Nephron progenitor cell (in vitro differentiated cells): ENCODE measurements around the gene RAPGEF1.

Experiments used
- DNase-seq: peaks from one replicate; pipeline ENCODE4 v3.0.0; 2021
- H3K27ac Mint-ChIP-seq: 2 replicates; pipeline ENCODE4 v1.8.0; 2021; ENCODE audit warnings: mild to moderate bottlenecking, moderate library complexity, mixed read lengths
- H3K27me3 Mint-ChIP-seq: 2 replicates; pipeline ENCODE4 v1.8.0; 2021; ENCODE audit warnings: mild to moderate bottlenecking, low read depth, mixed read lengths; ENCODE audit not compliant: poor library complexity
- H3K36me3 Mint-ChIP-seq: 2 replicates; pipeline ENCODE4 v1.8.0; 2021; ENCODE audit warnings: low read depth, mixed read lengths
- H3K4me1 Mint-ChIP-seq: 2 replicates; pipeline ENCODE4 v1.8.0; 2021; ENCODE audit warnings: mixed read lengths
- H3K4me3 Mint-ChIP-seq: 2 replicates; pipeline ENCODE4 v1.8.0; 2021; ENCODE audit warnings: mild to moderate bottlenecking, moderate library complexity, mixed read lengths
- H3K9me3 Mint-ChIP-seq: 2 replicates; pipeline ENCODE4 v1.8.0; 2021; ENCODE audit warnings: mild to moderate bottlenecking, moderate library complexity, mixed read lengths
- CTCF ChIP-seq: fragments of 200-600 bp; sonication (generic); IDR thresholded peaks from 2 replicates; pipeline ENCODE4 v1.5.0; 2021; ENCODE audit warnings: antibody characterized with exemption

Gene RAPGEF1

DNA sequence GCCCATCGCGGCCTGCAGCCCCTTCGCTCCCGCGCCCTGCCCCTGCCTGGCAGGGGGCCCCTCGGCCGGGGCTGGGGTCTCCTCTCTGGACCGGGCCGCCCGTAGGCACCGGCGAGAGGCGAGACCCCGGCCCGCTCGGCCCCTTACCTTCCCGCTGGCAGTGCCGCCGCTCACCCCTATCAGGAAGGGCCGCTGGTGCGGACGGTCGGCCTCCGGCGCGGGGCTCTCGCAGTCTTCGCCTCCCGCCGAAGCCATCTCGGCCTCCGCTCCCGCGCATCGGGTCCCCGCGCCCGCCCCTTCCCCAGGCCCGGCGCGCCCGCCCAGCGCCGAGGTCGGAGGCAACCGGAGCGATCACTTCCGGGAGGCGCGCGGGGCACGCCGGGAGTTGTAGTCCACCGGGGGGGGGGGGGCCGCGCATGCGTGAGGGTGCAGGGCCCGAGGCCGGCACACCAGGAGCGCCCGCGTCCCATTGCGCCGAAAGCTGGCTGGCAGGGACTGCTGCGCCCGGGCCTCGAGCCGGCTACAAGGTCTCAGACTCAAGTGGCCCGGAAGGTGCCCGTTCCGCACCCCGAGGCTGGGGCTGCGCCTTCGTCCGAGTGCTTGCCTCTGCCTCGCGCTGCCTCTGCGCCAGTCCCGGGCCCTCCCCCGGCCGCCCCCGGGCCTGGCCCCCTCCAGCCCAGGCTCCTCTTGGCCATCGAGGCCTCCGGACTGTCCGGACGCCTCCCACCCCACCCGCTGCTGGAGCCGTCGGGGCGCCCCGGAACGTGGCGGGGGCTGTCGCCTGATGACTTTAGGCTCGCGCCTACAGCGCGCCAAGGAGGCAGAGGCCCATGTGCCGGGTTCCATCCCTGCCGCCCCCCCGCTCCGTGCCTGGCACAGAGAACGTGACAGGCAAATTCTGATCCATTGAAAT lies 208.7 kb downstream of the RAPGEF1 start, which contains the start of gene UCK1:
TSS of gene UCK1 (minus strand) at position 344 of the 913 bp plus-strand sequence. CDS start at position 255, 89 bp downstream.
- peak within 1 kb of the TSS; percentile 88 for H3K4me3 Mint-ChIP-seq
- peak within 1 kb of the TSS; percentile 90 for H3K27ac Mint-ChIP-seq
- no peak for TF ChIP-seq CTCF
- H3K4me1 Mint-ChIP-seq = peaks cover 28% of the 10 kb centered on the region
- peaks cover 5% of the 10 kb centered on the region for H3K9me3 Mint-ChIP-seq
- H3K27me3 Mint-ChIP-seq = peaks cover 4% of the 10 kb centered on the region
- DNase-seq = peak; percentile 87
- peaks cover 24% of the 10 kb centered on the region for H3K36me3 Mint-ChIP-seq

DNA sequence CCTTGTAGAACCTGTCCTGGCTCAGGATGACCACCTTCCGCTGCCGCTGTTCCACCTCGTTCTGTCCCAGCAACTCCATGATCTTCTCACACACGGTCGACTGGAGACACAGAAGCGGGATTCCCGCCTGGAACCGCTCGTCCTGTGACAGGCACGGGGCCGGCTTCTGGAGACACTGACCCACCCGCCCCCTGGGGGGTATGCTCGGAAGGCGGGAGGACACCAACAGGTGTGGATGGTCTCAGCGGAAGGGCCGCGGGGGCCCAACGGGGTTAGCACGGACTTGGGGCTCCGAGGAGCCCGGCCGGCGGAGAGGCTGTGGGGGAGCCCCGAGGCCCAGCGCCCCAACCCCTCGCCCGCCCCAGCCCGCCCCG lies 209.3 kb downstream of the RAPGEF1 start:
- Mint-ChIP-seq H3K27ac (peak overlapping the region; percentile 90), H3K4me3 (peak overlapping the region; percentile 88), H3K27me3 (peaks cover 4% of the 10 kb centered on the region), H3K36me3 (peaks cover 25% of the 10 kb centered on the region), H3K9me3 (peaks cover 2% of the 10 kb centered on the region), H3K4me1 (peaks cover 28% of the 10 kb centered on the region)
- DNase-seq = peak; percentile 62
- TF ChIP-seq CTCF = no peak

GRCh38 chr9:131529597-131530545 lies 210.0 kb downstream of the RAPGEF1 start:
- TF ChIP-seq CTCF = no peak
- Mint-ChIP-seq H3K9me3 (no peaks in the 10 kb centered on the region), H3K4me3 (peak overlapping the region; percentile 88), H3K4me1 (peaks cover 27% of the 10 kb centered on the region), H3K27ac (peak overlapping the region; percentile 90), H3K36me3 (peaks cover 25% of the 10 kb centered on the region), H3K27me3 (peaks cover 4% of the 10 kb centered on the region)
- no peak for DNase-seq

- peaks cover 20% of the 10 kb centered on the region for H3K4me1 Mint-ChIP-seq
Measured at GRCh38 chr9:131528886-131529505, 210.9 kb downstream of the RAPGEF1 start.

More at GRCh38 chr9:131528886-131529505, 210.9 kb downstream of the RAPGEF1 start:
- no peak for DNase-seq
- H3K4me3 Mint-ChIP-seq = peak overlapping the region; percentile 58
- peaks cover 29% of the 10 kb centered on the region for H3K36me3 Mint-ChIP-seq
- TF ChIP-seq CTCF = no peak
- H3K9me3 Mint-ChIP-seq = no peaks in the 10 kb centered on the region
- H3K27me3 Mint-ChIP-seq = peaks cover 4% of the 10 kb centered on the region
- no peak overlapping the region for H3K27ac Mint-ChIP-seq
